H9 (cell line): ENCODE data around the gene RBFOX2. TPM values are rescaled to one million over a fixed set of nuclear protein-coding genes. Genes with fewer than 3 reads are reported as not detected.

Experiments
- DNase-seq: peaks from one replicate; pipeline ENCODE4 v3.0.0-alpha.2; 2017
- H2AFZ ChIP-seq: one replicate; pipeline ENCODE4 v1.6.1; 2013; ENCODE audit warnings: mild to moderate bottlenecking, low read length, control low read depth, moderate library complexity
- H2AK5ac ChIP-seq: 2 replicates; pipeline ENCODE4 v1.6.1; 2013; ENCODE audit warnings: low read length, control low read depth, mixed read lengths; ENCODE audit not compliant: insufficient read length
- H2BK120ac ChIP-seq: one replicate; pipeline ENCODE4 v1.6.1; 2013; ENCODE audit warnings: low read depth, mild to moderate bottlenecking, low read length, control low read depth, inconsistent platforms; ENCODE audit not compliant: poor library complexity, severe bottlenecking
- H2BK12ac ChIP-seq: 2 replicates; pipeline ENCODE4 v1.6.1; 2013; ENCODE audit warnings: low read length, control low read depth, mixed read lengths, low read depth; ENCODE audit not compliant: insufficient read length
- H2BK15ac ChIP-seq: 2 replicates; pipeline ENCODE4 v1.6.1; 2013; ENCODE audit warnings: low read depth, low read length, control low read depth
- H2BK20ac ChIP-seq: one replicate; pipeline ENCODE4 v1.6.1; 2013; ENCODE audit warnings: low read depth, mild to moderate bottlenecking, low read length, control low read depth, inconsistent platforms; ENCODE audit not compliant: poor library complexity, severe bottlenecking
- H2BK5ac ChIP-seq: 2 replicates; pipeline ENCODE4 v1.6.1; 2013; ENCODE audit warnings: low read length, control low read depth, mixed read lengths; ENCODE audit not compliant: insufficient read length
- H3K14ac ChIP-seq: 2 replicates; pipeline ENCODE4 v1.6.1; 2013; ENCODE audit warnings: low read length, control low read depth; ENCODE audit not compliant: insufficient read depth
- H3K18ac ChIP-seq: 2 replicates; pipeline ENCODE4 v1.6.1; 2013; ENCODE audit warnings: low read depth, mild to moderate bottlenecking, mixed read lengths, low read length, control low read depth; ENCODE audit not compliant: insufficient read length
- H3K23ac ChIP-seq: 2 replicates; pipeline ENCODE4 v1.6.1; 2013; ENCODE audit warnings: low read length, control low read depth, mixed read lengths, low read depth; ENCODE audit not compliant: insufficient read length
- H3K23me2 ChIP-seq: 2 replicates; pipeline ENCODE4 v1.6.1; 2013; ENCODE audit warnings: low read depth, mild to moderate bottlenecking, mixed read lengths, low read length, control low read depth; ENCODE audit not compliant: insufficient read length, poor library complexity, severe bottlenecking
- H3K27ac ChIP-seq: 2 replicates; pipeline ENCODE4 v1.5.1; 2013; ENCODE audit warnings: low read length, control low read depth, mixed read lengths, low read depth; ENCODE audit not compliant: insufficient read length
- H3K27me3 ChIP-seq: 2 replicates; pipeline ENCODE4 v1.6.1; 2013; ENCODE audit warnings: low read length, control low read depth, inconsistent platforms; ENCODE audit not compliant: insufficient read depth
- H3K4ac ChIP-seq: 2 replicates; pipeline ENCODE4 v1.6.1; 2013; ENCODE audit warnings: low read depth, mild to moderate bottlenecking, control low read depth, inconsistent platforms, low read length, moderate library complexity
- H3K4me1 ChIP-seq: 2 replicates; pipeline ENCODE4 v1.6.1; 2013; ENCODE audit warnings: low read length, control low read depth, inconsistent platforms; ENCODE audit not compliant: insufficient read depth
- H3K4me2 ChIP-seq: 2 replicates; pipeline ENCODE4 v1.6.1; 2013; ENCODE audit warnings: low read length, control low read depth, mixed read lengths; ENCODE audit not compliant: insufficient read length, insufficient read depth
- H3K56ac ChIP-seq: 2 replicates; pipeline ENCODE4 v1.6.1; 2013; ENCODE audit warnings: low read depth, mild to moderate bottlenecking, mixed read lengths, low read length, control low read depth; ENCODE audit not compliant: insufficient read length
- H3K79me1 ChIP-seq: 2 replicates; pipeline ENCODE4 v1.6.1; 2013; ENCODE audit warnings: low read depth, mild to moderate bottlenecking, moderate library complexity, low read length, control low read depth, inconsistent platforms; ENCODE audit not compliant: insufficient read depth, poor library complexity, severe bottlenecking
- H3K79me2 ChIP-seq: 2 replicates; pipeline ENCODE4 v1.6.1; 2013; ENCODE audit warnings: low read length, control low read depth, inconsistent platforms; ENCODE audit not compliant: insufficient read depth
- H3K9ac ChIP-seq: 2 replicates; pipeline ENCODE4 v1.6.1; 2013; ENCODE audit warnings: low read length, control low read depth, mixed read lengths; ENCODE audit not compliant: insufficient read length; ENCODE audit errors: extremely low read depth
- H3K9me3 ChIP-seq: one replicate; pipeline ENCODE4 v1.6.1; 2013; ENCODE audit warnings: low read depth, low read length, inconsistent platforms; ENCODE audit not compliant: control insufficient read depth
- H3T11ph ChIP-seq: one replicate; pipeline ENCODE4 v1.6.1; 2013; ENCODE audit warnings: mild to moderate bottlenecking, low read length, control low read depth, inconsistent platforms
- H4K20me1 ChIP-seq: one replicate; pipeline ENCODE4 v1.6.1; 2013; ENCODE audit not compliant: control insufficient read depth, insufficient read length, insufficient read depth
- H4K5ac ChIP-seq: 2 replicates; pipeline ENCODE4 v1.6.1; 2013; ENCODE audit warnings: low read depth, mild to moderate bottlenecking, mixed read lengths, low read length, control low read depth; ENCODE audit not compliant: insufficient read length
- H4K8ac ChIP-seq: replicated peaks from 2 replicates; pipeline ENCODE4 v1.6.1; 2013; ENCODE audit warnings: low read length, control low read depth, mixed read lengths, low read depth; ENCODE audit not compliant: insufficient read length
- H4K91ac ChIP-seq: 2 replicates; pipeline ENCODE4 v1.6.1; 2013; ENCODE audit warnings: low read depth, mild to moderate bottlenecking, moderate library complexity, mixed read lengths, low read length, control low read depth; ENCODE audit not compliant: insufficient read length
- H3K27ac Mint-ChIP-seq, 3 experiments: 2 replicates in 2 of 3; 3 replicates in 1 of 3; pipeline ENCODE4 v1.8.0; 2020 to 2021; ENCODE audit warnings: mixed read lengths in 3 of 3, mild to moderate bottlenecking in 1 of 3, moderate library complexity in 1 of 3
- H3K27me3 Mint-ChIP-seq: 2 replicates; pipeline ENCODE4 v1.8.0; 2021; ENCODE audit warnings: low read depth, mild to moderate bottlenecking, moderate library complexity, mixed read lengths
- H3K36me3 Mint-ChIP-seq, 3 experiments: 2 replicates in 2 of 3; 3 replicates in 1 of 3; pipeline ENCODE4 v1.8.0; 2020 to 2021; ENCODE audit warnings: low read depth in 3 of 3, mixed read lengths in 3 of 3; ENCODE audit not compliant: insufficient read depth in 1 of 3
- H3K4me1 Mint-ChIP-seq, 2 experiments: 2 replicates each; pipeline ENCODE4 v1.8.0; 2020; ENCODE audit warnings: mixed read lengths in 2 of 2
- H3K4me3 Mint-ChIP-seq, 2 experiments: 2 replicates in 1 of 2; 3 replicates in 1 of 2; pipeline ENCODE4 v1.8.0; 2020 to 2021; ENCODE audit warnings: mild to moderate bottlenecking in 2 of 2, mixed read lengths in 2 of 2, moderate library complexity in 1 of 2
- H3K9me3 Mint-ChIP-seq, 2 experiments: 2 replicates in 1 of 2; 3 replicates in 1 of 2; pipeline ENCODE4 v1.8.0; 2020; ENCODE audit warnings: mild to moderate bottlenecking in 2 of 2, mixed read lengths in 2 of 2, moderate library complexity in 1 of 2
- CTCF ChIP-seq: fragments of 200-600 bp; sonication (generic); conservative IDR thresholded peaks from 3 replicates; pipeline ENCODE4 v1.8.0; 2021; ENCODE audit warnings: antibody characterized with exemption, mild to moderate bottlenecking
- WGBS: extraction: QIAGEN DNeasy Blood & Tissue Kit; methylation state at CpG from one replicate; pipeline ENCODE4 v1.1.7; 2013; ENCODE audit warnings: missing lambda C conversion rate, low lambda C conversion rate, mixed read lengths; ENCODE audit not compliant: insufficient read length; ENCODE audit errors: extremely low coverage; 5-methylcytosine and 5-hydroxymethylcytosine counted together
- total RNA-seq: library from RNA; stranded (reverse); gene quantifications from 2 replicates; pipeline ENCODE4 v1.2.1, GENCODE V29; 2021

RBFOX2 gene
- total RNA-seq, 1 experiment from 2014 or later = 84.7 TPM

- no peak overlapping the region for H4K8ac ChIP-seq
- Mint-ChIP-seq H3K36me3 (no peaks in the 10 kb centered on the region), H3K4me1 (peaks cover 16 to 27% of the 10 kb centered on the region in 2 experiments), H3K9me3 (no peaks in the 10 kb centered on the region), H3K27me3 (peaks cover 5% of the 10 kb centered on the region), H3K4me3 (no peak overlapping the region), H3K27ac (no peak overlapping the region)
- no peak overlapping the region for H2BK12ac ChIP-seq
- H3K14ac ChIP-seq = no peak overlapping the region
- H2BK120ac ChIP-seq = no peak overlapping the region
- no peak for DNase-seq
- no peak overlapping the region for H2BK20ac ChIP-seq
- TF ChIP-seq CTCF = no peak
- H3K79me1 ChIP-seq = no peaks in the 10 kb centered on the region
- H3K4me1 ChIP-seq = no peaks in the 10 kb centered on the region
- H2BK5ac ChIP-seq = no peak overlapping the region
- H4K20me1 ChIP-seq = no peaks in the 10 kb centered on the region
- H3K27ac ChIP-seq = no peak overlapping the region
- H2AK5ac ChIP-seq = no peak overlapping the region
- no peaks in the 10 kb centered on the region for H3K9me3 ChIP-seq
- H2AFZ ChIP-seq = no peak overlapping the region
- no peak overlapping the region for H3T11ph ChIP-seq
- H3K4ac ChIP-seq = no peak overlapping the region
- H3K27me3 ChIP-seq = no peaks in the 10 kb centered on the region
- no CpG with 5 or more reads among the region's 6 CpGs for WGBS
- H4K91ac ChIP-seq = no peak overlapping the region
- H3K18ac ChIP-seq = no peak overlapping the region
- H4K5ac ChIP-seq = no peak overlapping the region
- no peaks in the 10 kb centered on the region for H3K79me2 ChIP-seq
- H2BK15ac ChIP-seq = no peak overlapping the region
- H3K4me2 ChIP-seq = no peak overlapping the region
- H3K56ac ChIP-seq = no peak overlapping the region
- no peaks in the 10 kb centered on the region for H3K23me2 ChIP-seq
- no peak overlapping the region for H3K23ac ChIP-seq
- no peak overlapping the region for H3K9ac ChIP-seq
These were observed 7.6 kb upstream of the RBFOX2 start for GRCh38 chr22:36036167-36036624.
